Epidermal melanocyte (primary cell): ENCODE measurements around the gene ILDR1.
"Not testable (repeated sequence)": the region's sequence is repeated elsewhere in the genome, so short reads cannot be mapped to it uniquely, and the experiment has no call there.

Experiments used
- DNase-seq: peaks from one replicate; pipeline ENCODE4 v3.0.0; 2011; ENCODE audit warnings: low spot score; ENCODE audit not compliant: insufficient read length

ILDR1 gene

DNA sequence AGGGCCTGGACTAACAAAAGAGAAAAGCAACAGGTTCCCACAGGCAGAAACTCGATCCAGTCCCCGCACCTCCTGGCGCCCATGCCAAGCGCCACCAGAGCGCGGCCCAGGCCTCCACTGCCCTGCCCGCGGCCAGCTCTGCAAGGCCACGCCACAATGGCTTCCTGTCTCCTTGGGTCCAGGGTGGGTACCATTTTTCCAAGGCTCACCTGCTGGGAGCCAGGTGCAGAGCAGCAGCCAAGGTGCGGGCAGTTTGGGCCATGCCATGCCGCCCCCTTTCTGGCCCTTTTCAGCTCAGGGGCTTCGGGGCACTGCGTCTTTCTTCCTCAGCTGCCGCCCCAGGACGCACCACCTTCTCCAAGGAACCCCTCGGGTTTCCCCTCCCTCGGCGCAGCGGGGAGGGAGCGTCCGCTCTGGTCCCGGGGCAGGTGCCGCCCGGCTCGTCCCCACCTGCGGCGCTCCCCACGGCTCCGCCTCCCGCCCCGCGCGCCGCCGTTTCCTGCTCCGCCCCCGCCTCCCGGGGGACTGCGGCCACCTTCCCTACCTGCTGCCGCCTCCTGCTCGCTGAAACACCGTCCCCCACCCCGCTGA lies at the start of gene ILDR1:
ILDR1 (minus strand) TSS at position 437 of the 591 bp plus-strand sequence; CDS start at position 267, 170 bp downstream.
- DNase-seq, result no peak

DNA sequence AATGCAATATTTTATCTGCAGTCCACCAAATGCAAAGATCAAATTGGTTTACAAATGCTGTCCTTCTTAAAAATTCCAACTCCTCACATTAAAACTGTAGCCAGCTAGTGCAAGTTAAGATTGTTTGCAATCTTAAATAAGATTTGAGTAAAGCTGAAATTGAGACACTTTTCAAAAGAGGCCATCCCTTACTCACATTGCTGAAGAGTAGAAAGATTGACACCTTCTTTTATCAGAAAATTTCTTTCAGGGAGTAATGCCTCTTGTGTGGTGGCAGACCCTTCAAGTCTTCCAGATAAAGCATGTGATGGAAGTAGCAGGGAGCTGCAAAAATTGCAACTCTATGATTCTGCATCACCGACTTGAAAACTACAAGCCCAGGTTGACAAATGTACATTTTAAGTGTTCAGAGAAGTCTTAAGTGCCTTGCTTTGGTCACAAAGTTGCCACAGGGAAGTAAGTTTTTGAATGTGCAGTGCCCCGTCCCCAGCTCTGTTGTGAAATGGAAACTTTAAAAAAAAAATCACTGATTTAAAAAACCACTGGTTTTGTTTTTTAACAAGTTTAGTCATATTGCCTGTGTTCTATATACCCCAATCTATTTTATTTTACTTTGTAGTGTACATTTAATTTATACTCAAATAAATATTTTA lies 45.7 kb upstream of the ILDR1 start:
- DNase-seq, result no peak

DNA sequence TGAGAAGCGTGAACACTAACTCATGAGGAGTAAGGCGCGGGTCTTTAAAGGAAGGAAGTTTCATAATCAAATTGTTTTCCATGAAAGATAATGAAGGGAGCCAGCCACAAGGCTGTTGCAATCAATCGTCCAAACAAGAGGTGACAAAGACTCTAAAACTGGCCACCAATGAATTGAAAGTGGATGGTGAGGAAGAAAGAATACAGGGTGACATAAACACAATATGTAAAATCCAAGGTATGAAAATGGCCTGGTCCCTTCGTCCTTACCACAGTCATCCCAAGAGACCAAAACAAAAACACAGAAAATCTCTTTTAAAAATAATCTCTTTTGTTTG lies 45.1 kb upstream of the ILDR1 start:
- no peak for DNase-seq

DNA sequence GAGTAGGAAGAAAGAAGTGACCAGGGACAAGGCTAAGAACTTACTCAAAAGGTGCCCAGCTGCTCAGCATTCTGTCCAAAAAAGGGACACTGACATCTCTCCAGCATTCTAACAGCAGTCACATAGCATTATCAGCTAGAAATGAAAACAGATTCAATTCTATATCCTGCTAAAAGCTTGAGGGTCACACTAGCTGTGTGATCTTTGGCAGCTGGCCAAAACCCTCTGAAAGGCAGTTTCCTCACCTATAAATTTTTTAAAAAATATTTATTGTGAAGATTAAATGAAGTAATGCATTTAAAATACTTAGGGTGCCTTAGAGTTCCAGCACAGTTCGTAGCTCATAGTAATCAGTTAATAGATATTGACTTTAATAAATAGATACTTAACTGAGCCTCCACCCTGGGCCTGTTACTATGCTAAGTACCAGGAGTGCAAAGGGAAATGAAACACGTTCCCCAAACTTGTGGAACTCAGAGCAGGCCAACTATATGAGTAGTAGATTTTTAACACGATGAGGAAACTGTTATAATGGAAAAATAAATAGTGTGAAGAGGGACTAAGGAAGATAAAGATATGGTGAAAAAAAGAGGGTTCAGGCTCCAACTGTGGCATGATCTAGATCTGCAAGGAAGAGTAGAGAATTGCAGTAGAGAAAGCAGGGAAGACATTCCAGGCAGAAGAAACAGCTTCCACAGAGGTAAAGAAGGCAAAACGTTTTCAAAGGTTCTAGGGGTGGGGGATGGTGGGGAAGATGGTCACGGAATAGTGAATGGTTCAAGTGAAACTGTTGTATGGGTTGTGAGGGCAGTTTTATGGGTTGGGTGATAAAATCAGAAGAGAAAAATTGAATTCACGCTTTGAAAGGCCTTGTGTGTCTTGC lies 44.5 kb upstream of the ILDR1 start:
- no peak for DNase-seq

DNA sequence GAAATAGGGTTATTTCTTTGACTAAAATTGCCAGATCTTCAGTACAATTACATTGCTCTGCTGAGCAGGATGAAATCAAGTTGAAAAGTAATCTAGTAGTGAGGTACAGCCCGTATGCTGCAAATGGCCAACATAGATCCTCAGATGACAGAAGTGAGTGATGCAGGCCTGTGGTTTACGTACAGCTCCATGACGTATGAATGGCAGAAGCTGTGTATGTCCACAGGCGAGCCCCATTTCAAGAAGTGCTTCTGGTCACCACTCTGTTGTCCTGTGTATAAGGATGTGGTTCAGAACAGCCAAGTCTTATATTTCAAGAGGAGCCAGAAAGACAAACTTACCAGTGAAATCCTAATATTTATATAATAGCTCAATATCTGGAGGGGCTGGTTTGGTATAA lies 42.3 kb upstream of the ILDR1 start:
- DNase-seq, result no peak

DNA sequence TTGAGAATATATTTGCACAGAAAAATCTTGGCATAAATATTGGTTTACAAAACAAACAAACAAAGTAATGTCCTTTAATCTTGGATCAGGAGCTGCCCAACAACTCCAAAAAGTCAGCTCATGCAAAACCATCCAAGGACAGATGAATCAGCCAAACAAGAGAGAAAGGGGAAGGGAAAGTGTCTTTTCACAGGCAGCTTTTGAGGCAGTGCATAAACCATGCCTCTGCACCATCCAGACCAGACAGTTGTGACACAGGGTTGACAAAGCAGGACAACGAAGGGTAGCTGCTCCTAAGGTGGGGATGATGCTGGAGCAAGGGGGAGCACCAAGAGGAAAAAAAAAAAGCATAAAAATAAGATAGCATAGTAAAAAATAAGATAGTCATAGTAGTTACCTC lies 41.9 kb upstream of the ILDR1 start:
- DNase-seq, result no peak

DNA sequence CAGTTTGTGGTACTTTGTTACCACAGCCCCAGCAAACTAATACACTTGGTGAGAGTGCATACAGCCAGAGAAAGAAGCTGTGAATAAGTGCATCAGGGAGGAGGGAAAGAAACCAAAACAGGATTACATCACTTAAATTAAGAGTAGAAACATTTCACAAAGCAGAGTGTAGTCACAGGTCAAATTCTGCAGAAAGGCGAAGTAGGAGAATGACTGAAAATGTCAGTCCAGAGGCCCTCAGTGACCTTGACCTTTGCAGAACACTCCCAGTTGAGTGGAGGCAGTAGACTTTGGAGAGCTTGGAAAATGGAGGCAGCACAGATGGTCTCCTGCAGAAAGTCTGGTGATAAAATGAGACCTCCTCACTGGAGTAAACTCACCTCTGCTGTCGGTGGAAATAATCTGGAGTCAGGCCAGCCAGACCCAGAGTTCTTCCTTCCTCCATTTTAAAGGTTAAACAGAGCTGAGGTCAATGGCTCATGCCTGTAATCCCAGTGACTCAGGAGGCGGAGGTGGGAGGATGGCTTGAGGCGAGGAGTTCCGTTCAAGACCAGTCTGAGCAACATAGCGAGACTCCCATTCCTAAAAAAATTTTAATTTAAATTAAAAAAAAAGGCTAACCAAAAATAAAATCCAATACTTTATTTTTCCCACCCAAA lies 38.1 kb upstream of the ILDR1 start:
- DNase-seq, result no peak

DNA sequence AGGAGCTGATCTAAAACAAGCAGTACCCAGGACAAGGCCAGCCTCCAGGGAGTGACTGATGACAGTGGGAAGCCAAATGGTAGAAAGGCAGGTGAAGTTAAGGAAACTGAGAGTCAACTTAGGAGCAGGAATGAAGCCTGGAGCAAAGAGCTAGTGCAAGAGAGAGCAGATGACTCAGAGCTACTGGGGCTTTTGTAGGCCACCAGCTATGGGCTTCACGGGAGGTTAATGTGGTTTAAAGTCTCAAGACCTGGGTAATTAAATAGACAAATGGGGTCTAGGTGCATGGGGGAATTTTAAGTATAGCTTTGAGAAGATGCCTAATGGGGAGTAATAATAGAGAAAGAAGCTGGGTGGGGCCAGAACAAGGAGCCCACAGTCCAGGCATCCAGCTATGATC lies 36.2 kb upstream of the ILDR1 start:
- no peak for DNase-seq

DNA sequence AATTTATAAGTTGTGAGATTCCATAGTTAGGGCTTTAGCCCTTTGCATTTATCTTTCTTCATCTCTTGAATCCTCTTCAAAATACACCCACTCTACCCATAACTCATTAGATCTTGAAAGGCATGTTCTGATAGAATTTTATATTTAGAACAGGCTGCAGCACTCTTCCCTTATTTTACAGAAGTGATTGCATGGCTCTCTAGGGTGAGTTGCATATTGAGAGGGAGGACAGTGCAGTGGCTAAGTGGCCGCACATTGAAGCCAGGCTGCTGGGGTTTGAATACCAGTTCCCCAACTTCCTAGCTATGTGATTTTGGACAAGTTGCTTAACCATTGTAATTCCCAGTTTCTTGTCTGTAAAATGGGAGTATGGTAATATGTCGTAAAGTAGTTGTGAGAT lies 35.6 kb upstream of the ILDR1 start:
- DNase-seq, result no peak

DNA sequence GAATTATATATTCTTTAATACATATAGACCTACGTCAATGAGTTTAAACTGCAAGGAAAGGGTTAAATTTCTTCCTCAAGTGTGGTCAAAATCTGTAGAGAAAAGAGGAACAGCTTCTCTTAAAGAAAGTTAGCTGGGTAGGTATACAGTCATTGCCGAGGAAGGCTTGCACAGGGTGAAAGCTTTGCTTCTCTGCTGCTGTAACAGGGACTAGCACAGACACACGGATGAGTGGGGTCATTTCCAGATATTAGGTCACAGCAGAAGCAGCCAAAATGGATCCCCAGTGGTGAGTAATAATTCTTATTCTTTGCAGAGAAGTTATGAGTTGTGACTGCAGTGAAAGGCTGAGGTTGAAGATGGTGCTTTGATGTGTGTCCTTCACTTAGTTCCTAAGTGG lies 33.2 kb upstream of the ILDR1 start, which contains the start of gene CD86:
CD86 (plus strand) TSS at position 148 of the 400 bp plus-strand sequence; CDS start at position 276, 128 bp downstream.
- DNase-seq, result no peak

DNA sequence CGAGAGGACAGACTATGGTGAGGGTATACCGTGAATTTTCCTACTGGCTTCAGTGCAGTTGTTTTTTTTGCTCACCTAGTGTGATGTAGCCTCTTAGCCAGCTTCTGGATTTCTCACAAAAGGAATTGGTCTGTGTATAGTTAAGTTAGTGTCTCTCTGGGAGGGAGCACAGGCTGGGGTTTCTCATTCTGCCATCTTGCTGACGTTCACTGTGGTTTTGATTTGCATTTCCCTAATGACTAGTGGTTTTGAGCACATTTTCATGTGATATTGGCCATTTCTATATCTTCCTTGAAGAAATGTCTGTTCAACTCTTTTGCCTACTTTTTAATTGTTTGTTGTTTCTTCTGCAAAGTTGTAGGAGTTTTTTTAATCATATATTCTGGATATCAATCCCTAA lies 30.9 kb upstream of the ILDR1 start:
- DNase-seq, result no peak

DNA sequence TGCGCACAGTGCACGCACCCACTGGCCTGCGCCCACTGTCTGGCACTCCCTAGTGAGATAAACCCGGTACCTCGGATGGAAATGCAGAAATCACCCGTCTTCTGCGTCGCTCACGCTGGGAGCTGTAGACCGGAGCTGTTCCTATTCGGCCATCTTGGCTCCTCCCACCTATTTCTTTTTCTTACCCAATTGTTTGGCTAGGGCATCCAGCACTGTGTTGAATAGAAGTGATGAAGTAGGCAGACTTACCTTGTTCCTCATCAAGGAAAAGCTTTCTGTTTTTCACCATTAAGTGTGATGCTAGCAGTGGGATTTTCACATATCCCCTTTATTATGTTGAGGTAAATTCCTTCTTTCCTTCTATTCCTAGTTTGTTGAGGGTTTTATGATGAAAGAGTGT lies 25.7 kb upstream of the ILDR1 start:
- DNase-seq, result not testable (repeated sequence)

DNA sequence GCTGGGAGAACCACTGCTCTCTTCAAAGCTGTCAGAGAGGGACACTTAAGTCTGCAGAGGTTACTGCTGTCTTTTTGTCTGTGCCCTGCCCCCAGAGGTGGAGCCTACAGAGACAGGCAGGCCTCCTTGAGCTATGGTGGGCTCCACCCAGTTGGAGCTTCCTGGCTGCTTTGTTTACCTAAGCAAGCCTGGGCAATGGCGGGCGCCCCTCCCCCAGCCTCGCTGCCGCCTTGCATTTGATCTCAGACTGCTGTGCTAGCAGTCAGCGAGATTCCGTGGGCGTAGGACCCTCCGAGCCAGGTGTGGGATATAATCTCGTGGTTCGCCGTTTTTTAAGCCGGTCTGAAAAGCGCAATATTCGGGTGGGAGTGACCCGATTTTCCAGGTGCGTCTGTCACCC lies 25.2 kb upstream of the ILDR1 start:
- DNase-seq, result not testable (repeated sequence)

DNA sequence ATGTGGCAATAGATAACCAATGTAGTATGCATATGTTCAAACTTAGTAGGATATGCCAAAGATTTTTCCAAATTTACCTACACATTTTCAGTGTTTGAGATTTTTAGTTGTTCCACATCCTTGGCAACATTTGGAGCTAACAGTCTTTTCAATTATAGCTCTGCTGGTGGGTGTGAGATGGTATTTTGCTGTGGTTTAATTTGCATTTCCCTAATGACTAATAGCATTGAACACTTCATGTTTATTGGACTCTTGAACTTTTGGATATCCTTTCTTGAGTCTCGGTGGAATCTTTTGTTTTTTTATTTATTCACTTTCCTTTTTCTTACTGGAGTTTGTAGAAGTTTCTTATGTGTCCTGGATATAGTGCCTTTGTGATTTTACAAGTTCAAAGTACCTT lies 11.0 kb upstream of the ILDR1 start:
- no peak for DNase-seq

DNA sequence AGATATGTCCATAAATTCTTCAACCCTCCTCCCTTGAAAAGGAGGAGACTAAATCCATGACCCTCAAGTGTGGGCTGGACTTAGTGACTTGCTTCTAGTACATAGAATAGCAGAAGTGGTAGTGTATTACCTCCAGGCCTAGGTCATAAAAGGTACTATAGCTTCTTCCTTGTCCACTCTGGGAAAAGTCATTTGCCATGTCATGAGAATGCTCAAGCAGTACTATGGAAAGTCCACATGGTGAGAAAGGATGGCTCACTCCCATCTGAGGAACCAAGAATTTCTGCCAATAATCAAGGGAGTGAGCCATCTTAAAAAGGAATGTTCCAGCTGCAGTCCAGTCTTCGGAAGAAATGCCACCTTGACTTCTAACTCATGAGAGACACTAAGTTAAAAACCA lies 10.5 kb upstream of the ILDR1 start:
- DNase-seq, result no peak

DNA sequence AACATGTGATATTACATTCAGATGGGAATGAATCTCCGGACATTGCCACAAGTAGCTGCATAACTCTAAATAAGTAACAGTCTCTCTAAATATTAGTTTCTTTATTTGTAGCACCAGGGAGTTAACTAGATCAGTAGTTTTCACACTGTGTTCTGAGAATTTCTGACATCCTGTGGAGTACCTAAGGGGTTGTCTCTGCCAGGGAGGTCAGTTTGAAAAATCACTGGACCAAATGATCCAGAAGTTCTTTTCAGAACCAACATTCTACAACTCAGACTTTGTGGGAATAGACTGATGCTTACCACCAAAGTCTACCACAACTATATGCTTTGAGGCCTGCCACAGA lies 9.0 kb upstream of the ILDR1 start:
- DNase-seq, result no peak

DNA sequence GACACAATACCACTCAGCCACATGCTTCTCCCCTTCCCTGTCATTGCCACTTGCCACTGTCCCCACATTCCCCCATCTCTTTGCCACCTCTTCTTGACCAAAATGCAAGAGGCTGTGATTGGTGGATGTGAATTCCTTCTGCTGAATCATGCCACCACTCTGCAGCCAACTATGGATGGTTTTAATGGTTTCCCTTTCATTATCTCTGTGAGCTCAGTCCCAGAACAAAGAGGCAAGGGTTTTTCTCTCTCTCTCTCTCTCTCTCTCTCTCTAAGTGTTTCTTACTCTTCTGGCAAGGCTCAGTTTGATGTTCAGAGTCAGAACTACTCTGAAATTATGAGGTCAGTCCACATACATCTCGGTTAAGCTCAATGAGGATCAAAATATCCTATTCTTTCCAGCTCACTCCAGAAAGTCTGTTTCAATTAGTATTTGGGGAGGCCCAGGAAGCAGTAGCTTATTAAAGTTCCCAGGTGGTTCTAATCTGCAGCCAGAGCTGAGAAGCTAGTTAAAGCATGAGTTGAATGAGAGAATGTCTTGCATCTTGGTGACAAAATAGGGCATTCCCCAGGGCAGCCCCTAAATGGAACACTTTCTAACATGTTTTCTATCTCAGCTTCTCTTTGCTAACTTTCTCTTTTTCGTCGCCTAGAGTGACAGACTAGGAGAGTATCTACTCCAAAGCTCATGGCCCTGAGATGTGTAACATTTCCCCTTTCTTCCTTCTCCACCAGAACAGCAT lies 8.5 kb upstream of the ILDR1 start:
- DNase-seq, result no peak

DNA sequence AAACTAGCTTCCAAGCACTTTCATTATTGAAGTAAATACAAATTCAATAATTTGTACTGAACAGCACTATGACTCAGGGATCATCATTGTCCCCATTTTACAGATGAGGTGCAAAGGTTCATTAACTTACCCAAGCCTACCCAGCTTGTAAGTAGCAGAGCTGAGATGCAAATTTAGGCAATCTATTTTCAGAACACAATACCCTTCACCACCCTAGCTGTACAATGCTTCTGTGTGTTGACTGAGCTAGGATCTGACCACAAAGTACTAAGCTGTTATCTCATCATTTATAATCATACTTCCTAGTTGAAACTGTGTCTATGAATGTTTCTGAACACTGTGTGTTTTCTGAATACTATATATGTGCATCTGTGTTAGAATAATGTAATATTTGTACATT lies 3.2 kb upstream of the ILDR1 start:
- no peak for DNase-seq

DNA sequence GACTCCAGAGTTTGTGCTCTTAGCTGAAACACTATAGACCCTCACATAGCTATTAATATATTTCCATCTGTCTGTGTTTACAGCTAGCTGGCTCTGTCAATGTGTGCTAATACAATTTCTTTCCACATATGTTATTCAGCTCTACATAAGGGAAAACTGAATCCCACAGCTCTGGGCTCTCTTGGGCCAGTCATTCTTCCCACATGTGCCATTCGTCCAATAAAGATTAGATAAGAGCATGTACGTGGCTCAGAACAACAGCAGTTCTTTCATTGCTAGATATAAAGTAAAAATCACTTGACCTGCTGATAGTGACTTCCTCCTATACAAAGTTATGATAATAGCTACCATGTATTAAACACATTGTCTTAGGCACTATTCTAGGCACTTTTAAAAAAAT lies 2.8 kb upstream of the ILDR1 start:
- DNase-seq, result no peak

DNA sequence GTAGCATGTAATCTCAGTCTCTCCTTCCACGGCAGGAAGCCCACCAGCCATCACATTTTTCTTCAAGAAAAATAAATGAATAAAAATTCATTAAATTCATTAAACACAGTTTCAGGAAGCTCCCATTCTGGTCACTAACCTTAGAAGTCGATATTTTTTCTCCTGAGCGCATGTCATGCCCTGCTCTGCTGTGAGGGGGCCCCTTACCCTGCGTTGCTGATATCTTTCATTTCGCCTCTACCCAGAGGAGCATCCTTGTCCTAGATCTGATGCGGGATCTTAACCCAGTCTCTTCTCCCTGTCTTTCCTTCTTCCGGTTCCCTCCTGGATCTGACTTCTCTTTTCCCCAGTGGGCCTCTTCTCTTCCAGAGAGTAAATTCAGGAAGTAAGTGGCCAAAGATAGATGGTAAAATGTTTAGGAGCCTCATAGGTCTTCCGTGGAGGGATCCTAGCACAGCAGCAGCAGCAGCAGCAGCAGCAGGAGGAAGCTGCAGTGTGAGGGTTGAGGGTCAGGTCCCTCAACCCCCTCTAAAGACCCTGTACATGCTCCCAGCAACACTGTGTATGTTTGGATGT lies 1.4 kb upstream of the ILDR1 start:
- no peak for DNase-seq

DNA sequence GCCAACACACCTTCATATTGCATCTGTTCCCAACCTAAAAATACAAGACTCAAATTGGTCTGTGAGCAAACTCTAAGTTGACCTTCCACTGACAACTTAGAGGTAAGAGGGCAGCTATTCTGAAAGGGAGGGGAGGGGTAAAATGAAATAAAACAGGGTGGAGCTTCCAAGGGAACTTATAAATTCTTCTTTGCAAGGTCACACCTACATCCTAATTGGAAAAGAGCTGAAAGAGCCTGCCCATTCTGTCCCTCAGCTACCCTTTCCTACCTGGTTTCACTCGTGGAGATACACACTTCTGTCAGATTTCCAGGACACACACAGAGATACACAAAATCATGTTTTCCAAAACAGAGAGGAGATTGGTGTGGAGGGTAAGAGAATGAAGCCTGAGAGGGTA lies 1.0 kb downstream of the ILDR1 start:
- no peak for DNase-seq
